Tibial nerve (tissue), 4 donors: ENCODE measurements around the gene PSMB8. TPM values are rescaled to one million over a fixed set of nuclear protein-coding genes. Genes with fewer than 3 reads are reported as not detected.

ENCODE experiments used
- DNase-seq, 2 donors: peaks; one replicate each; pipeline ENCODE4 v3.0.0-alpha.2; 2019; ENCODE audit warnings: low spot score in 2 of 2
- H3K27ac ChIP-seq, 4 donors: fragments of 200-600 bp; sonication (generic) in 3 of 4; one replicate each; pipeline ENCODE4 v1.5.1; 2017 to 2019; ENCODE audit warnings: mild to moderate bottlenecking in 1 of 4
- H3K27me3 ChIP-seq, 2 donors: fragments of 200-600 bp; sonication (generic) in 1 of 2; one replicate each; pipeline versions ENCODE4 v1.5.1 to v1.6.0; 2017 to 2019
- H3K36me3 ChIP-seq, 3 donors: fragments of 200-600 bp; sonication (generic); one replicate each; pipeline ENCODE4 v1.5.1; 2018 to 2019
- H3K4me1 ChIP-seq, 4 donors: fragments of 200-600 bp; sonication (generic) in 3 of 4; one replicate each; pipeline ENCODE4 v1.5.1; 2017 to 2019
- H3K4me3 ChIP-seq, 4 donors: fragments of 200-600 bp; sonication (generic) in 3 of 4; one replicate each; pipeline ENCODE4 v1.5.1; 2017 to 2019; ENCODE audit warnings: mild to moderate bottlenecking in 1 of 4, moderate library complexity in 1 of 4
- H3K9me3 ChIP-seq, 4 donors: fragments of 200-600 bp; sonication (generic) in 3 of 4; one replicate each; pipeline ENCODE4 v1.5.1; 2017 to 2019
- CTCF ChIP-seq, 5 experiments: fragments of 200-600 bp in 3 of 5; fragments of 450-650 bp in 2 of 5; sonication (generic) in 3 of 5; IDR thresholded peaks; one replicate each; pipeline ENCODE4 v1.5.1; 2016 to 2019; ENCODE audit warnings: antibody characterized with exemption in 5 of 5, mild to moderate bottlenecking in 3 of 5, moderate library complexity in 2 of 5
- EP300 ChIP-seq, 2 donors: sonication (generic); formaldehyde crosslinking; IDR thresholded peaks; one replicate each; pipeline ENCODE4 v1.6.1; 2017; ENCODE audit warnings: antibody characterized with exemption in 2 of 2, mild to moderate bottlenecking in 1 of 2
- POLR2A ChIP-seq, 2 donors: fragments of 450-650 bp; IDR thresholded peaks; one replicate each; pipeline ENCODE4 v1.6.1; 2017; ENCODE audit warnings: antibody characterized with exemption in 2 of 2, mild to moderate bottlenecking in 2 of 2, moderate library complexity in 2 of 2
- WGBS, 2 donors: methylation state at CpG; one replicate each; pipeline ENCODE4 v1.1.5; 2018; 5-methylcytosine and 5-hydroxymethylcytosine counted together
- total RNA-seq, 4 donors: library from RNA; depleted of rRNA; stranded (reverse); fragments of >200 nt; gene quantifications; one replicate each; pipeline ENCODE4 v1.1.0, GENCODE V29; 2016

The PSMB8 gene
- total RNA-seq, 4 donors from 2014 or later, result 16.3 to 39.0 (median 28.4) TPM

- DNase-seq, result peak in 1 of 2 donors; percentile 38
- Histone ChIP-seq H3K36me3 (peaks cover 0 to 43% (median 16%) of the 10 kb centered on the region in 3 donors), H3K27me3 (no peaks in the 10 kb centered on the region), H3K4me3 (peak overlapping the region; percentile 78 to 99 (median 98)), H3K9me3 (no peaks in the 10 kb centered on the region), H3K4me1 (peaks cover 0 to 47% (median 19%) of the 10 kb centered on the region in 4 donors), H3K27ac (peak overlapping the region; percentile 97 to 100 (median 98))
- peak in 1 of 2 donors; percentile 6 for TF ChIP-seq POLR2A (IDR thresholded peaks at IDR 0.05)
- TF ChIP-seq EP300 (IDR thresholded peaks at IDR 0.05), result peak in 1 of 2 donors; percentile 3
- no peak for TF ChIP-seq CTCF (IDR thresholded peaks at IDR 0.05)
- 0 to 1% methylated on average over 17 to 29 of the region's 41 CpGs for WGBS, 2 donors
Measured at GRCh38 chr6:32852844-32853540, 9.1 kb upstream of the PSMB8 start.

GRCh38 chr6:32852018-32852843 is 8.4 kb upstream of the PSMB8 start:
- Histone ChIP-seq H3K4me1 (peaks cover 0 to 47% (median 19%) of the 10 kb centered on the region in 4 donors), H3K36me3 (peaks cover 0 to 43% (median 20%) of the 10 kb centered on the region in 3 donors), H3K9me3 (no peaks in the 10 kb centered on the region), H3K4me3 (peak overlapping the region; percentile 78 to 99 (median 98)), H3K27ac (peak overlapping the region; percentile 97 to 100 (median 98)), H3K27me3 (no peaks in the 10 kb centered on the region)
- DNase-seq, result peak in 1 of 2 donors; percentile 42
- peak in 1 of 2 donors; percentile 4 for TF ChIP-seq EP300 (IDR thresholded peaks at IDR 0.05)
- no peak for TF ChIP-seq CTCF (IDR thresholded peaks at IDR 0.05)
- no peak for TF ChIP-seq POLR2A (IDR thresholded peaks at IDR 0.05)
- whole genome bisulfite sequencing, 2 donors, result 42 to 49% methylated on average over 22 to 23 of the region's 23 CpGs

GRCh38 chr6:32851025-32851424 is 7.2 kb upstream of the PSMB8 start:
- WGBS, 2 donors, result 84 to 88% methylated on average over 4 of the region's 4 CpGs
- Histone ChIP-seq H3K36me3 (peaks cover 0 to 52% (median 28%) of the 10 kb centered on the region in 3 donors), H3K4me1 (peaks cover 0 to 46% (median 21%) of the 10 kb centered on the region in 4 donors), H3K27me3 (no peaks in the 10 kb centered on the region), H3K27ac (peak overlapping the region in 3 of 4 donors; percentile 98 to 100 (median 99)), H3K4me3 (no peak overlapping the region), H3K9me3 (no peaks in the 10 kb centered on the region)
- no peak for DNase-seq
- TF ChIP-seq CTCF (IDR thresholded peaks at IDR 0.05) (no peak), POLR2A (IDR thresholded peaks at IDR 0.05) (no peak), EP300 (IDR thresholded peaks at IDR 0.05) (no peak)

DNA sequence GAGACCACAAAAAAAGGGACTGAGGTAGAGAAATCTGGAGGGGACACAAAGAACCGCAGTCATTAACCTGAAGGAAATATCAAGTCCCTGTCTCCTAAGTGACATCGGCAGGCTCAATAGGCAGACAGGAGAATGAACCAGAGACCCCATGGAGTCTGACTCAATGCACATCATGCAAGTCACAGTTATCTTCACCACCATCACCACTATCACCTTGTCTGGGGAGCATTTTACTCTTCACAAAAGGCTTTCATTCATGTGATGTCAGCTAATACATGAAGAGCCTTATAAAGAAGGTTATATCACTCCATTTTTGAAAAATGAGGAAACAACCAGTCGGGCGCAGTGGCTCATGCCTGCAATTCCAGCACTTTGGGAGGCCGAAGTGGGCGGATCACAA is 5.3 kb upstream of the PSMB8 start:
- Histone ChIP-seq H3K27me3 (no peaks in the 10 kb centered on the region), H3K9me3 (no peaks in the 10 kb centered on the region), H3K4me1 (peaks cover 0 to 46% (median 20%) of the 10 kb centered on the region in 4 donors), H3K4me3 (no peak overlapping the region), H3K36me3 (peaks cover 0 to 60% (median 28%) of the 10 kb centered on the region in 3 donors), H3K27ac (peak overlapping the region in 1 of 4 donors; percentile 16)
- TF ChIP-seq EP300 (IDR thresholded peaks at IDR 0.05) (no peak), CTCF (IDR thresholded peaks at IDR 0.05) (no peak), POLR2A (IDR thresholded peaks at IDR 0.05) (no peak)
- DNase-seq, result no peak
- 77 to 80% methylated on average over 6 of the region's 6 CpGs for WGBS, 2 donors
